H1 (cell line): ENCODE data around the gene PLA2G10. TPM values are rescaled to one million over a fixed set of nuclear protein-coding genes. Genes with fewer than 3 reads are reported as not detected.

Experiments used
- CTCF ChIA-PET: fragments of 300-600 bp; sonication (Branson Sonifier 250); formaldehyde crosslinking; loops from one replicate; lab custom pipeline; 2021; ENCODE audit not compliant: partially characterized antibody; lab: Charles Lee
- POLR2A ChIA-PET: fragments of 300-600 bp; sonication (Branson Sonifier 250); formaldehyde crosslinking; loops from one replicate; lab custom pipeline; 2021; ENCODE audit warnings: inconsistent platforms; ENCODE audit not compliant: partially characterized antibody; lab: Charles Lee
- DNase-seq, 2 experiments: peaks; one replicate each; pipeline versions ENCODE4 v3.0.0 to v3.0.0-alpha.2; 2010 to 2022; ENCODE audit warnings: low spot score in 2 of 2, low read depth in 1 of 2, mixed read lengths in 1 of 2
- FAIRE-seq: peaks from 2 replicates; lab custom pipeline; 2011; peaks lifted over from hg19 to GRCh38; lab: Jason Lieb, UNC
- H2AFZ ChIP-seq: 2 replicates; pipeline ENCODE4 v1.8.1; 2012; ENCODE audit warnings: low read length, inconsistent platforms
- H2AK5ac ChIP-seq: 2 replicates; pipeline ENCODE4 v1.6.1; 2013; ENCODE audit warnings: low read depth, low read length
- H2BK120ac ChIP-seq: replicated peaks from 2 replicates; pipeline ENCODE3; 2013; ENCODE audit warnings: low read depth, low read length, inconsistent platforms
- H2BK12ac ChIP-seq: 2 replicates; pipeline ENCODE4 v1.6.1; 2013; ENCODE audit warnings: low read depth, low read length
- H2BK15ac ChIP-seq: 2 replicates; pipeline ENCODE4 v1.6.1; 2013; ENCODE audit warnings: low read length
- H2BK20ac ChIP-seq: 2 replicates; pipeline ENCODE4 v1.6.1; 2013; ENCODE audit warnings: low read length
- H2BK5ac ChIP-seq: 2 replicates; pipeline ENCODE4 v1.6.1; 2013; ENCODE audit warnings: low read depth, low read length
- H3K14ac ChIP-seq: 2 replicates; pipeline ENCODE4 v1.6.1; 2013; ENCODE audit warnings: inconsistent platforms; ENCODE audit not compliant: insufficient read length
- H3K18ac ChIP-seq: 2 replicates; pipeline ENCODE4 v1.6.1; 2013; ENCODE audit warnings: low read length; ENCODE audit errors: extremely low read depth
- H3K23ac ChIP-seq: 2 replicates; pipeline ENCODE4 v1.6.1; 2013; ENCODE audit warnings: inconsistent platforms; ENCODE audit not compliant: insufficient read length
- H3K23me2 ChIP-seq: 2 replicates; pipeline ENCODE4 v1.6.1; 2013; ENCODE audit warnings: low read depth, low read length
- H3K27ac ChIP-seq: 2 replicates; pipeline ENCODE4 v1.6.1; 2011; ENCODE audit warnings: low read depth, low read length, inconsistent platforms
- H3K27me3 ChIP-seq, 4 experiments: replicated peaks in 1 of 4; 1 replicate in 1 of 4; 2 replicates in 3 of 4; pipeline versions ENCODE4 v1.6.1 to v1.8.1; 2011 to 2013; ENCODE audit warnings: low read length in 3 of 4, mild to moderate bottlenecking in 3 of 4, inconsistent platforms in 2 of 4, mixed read lengths in 2 of 4, moderate library complexity in 1 of 4; ENCODE audit not compliant: control insufficient read depth in 3 of 4, insufficient read depth in 3 of 4; ENCODE audit errors: extremely low read depth in 1 of 4
- H3K36me3 ChIP-seq, 4 experiments: 2 replicates each; pipeline versions ENCODE4 v1.6.1 to v1.8.1; 2011 to 2013; ENCODE audit warnings: mild to moderate bottlenecking in 4 of 4, low read length in 3 of 4, moderate library complexity in 2 of 4, control low read depth in 1 of 4, inconsistent platforms in 1 of 4; ENCODE audit not compliant: insufficient read depth in 4 of 4, control insufficient read depth in 2 of 4
- H3K4ac ChIP-seq: replicated peaks from 2 replicates; pipeline ENCODE3; 2013; ENCODE audit warnings: low read length, low read depth, mixed read lengths, inconsistent platforms; ENCODE audit not compliant: insufficient read length
- H3K4me1 ChIP-seq, 4 experiments: replicated peaks in 1 of 4; 1 replicate in 1 of 4; 2 replicates in 3 of 4; pipeline versions ENCODE4 v1.6.1 to v1.8.1; 2011 to 2013; ENCODE audit warnings: low read length in 3 of 4, inconsistent platforms in 2 of 4, mixed read lengths in 1 of 4; ENCODE audit not compliant: insufficient read depth in 4 of 4, control insufficient read depth in 3 of 4
- H3K4me2 ChIP-seq, 2 experiments: 2 replicates each; pipeline versions ENCODE4 v1.6.1 to v1.8.1; 2011 to 2013; ENCODE audit warnings: low read depth in 2 of 2, low read length in 2 of 2, control low read depth in 1 of 2, inconsistent platforms in 1 of 2, mild to moderate bottlenecking in 1 of 2; ENCODE audit not compliant: insufficient read depth in 1 of 2
- H3K4me3 ChIP-seq, 4 experiments: fragments of 200-600, 300-600 bp in 1 of 4; sonication (generic), shearing (Covaris generic), sonication (Bioruptor Twin) in 1 of 4; 2 replicates each; pipeline versions ENCODE4 v1.5.1 to v1.8.1; 2011 to 2016; ENCODE audit warnings: low read length in 4 of 4, low read depth in 3 of 4, control low read depth in 2 of 4, inconsistent platforms in 2 of 4, mild to moderate bottlenecking in 2 of 4, mixed read lengths in 1 of 4, moderate library complexity in 1 of 4; ENCODE audit not compliant: insufficient read depth in 2 of 4; ENCODE audit errors: extremely low read depth in 1 of 4
- H3K56ac ChIP-seq: replicated peaks from 2 replicates; pipeline ENCODE3; 2013; ENCODE audit warnings: low read depth, mild to moderate bottlenecking, mixed read lengths, low read length, inconsistent platforms; ENCODE audit not compliant: insufficient read length
- H3K79me1 ChIP-seq: 2 replicates; pipeline ENCODE4 v1.6.1; 2013; ENCODE audit warnings: low read depth, low read length, control low read depth
- H3K79me2 ChIP-seq, 2 experiments: 2 replicates each; pipeline versions ENCODE4 v1.6.1 to v1.8.1; 2012 to 2013; ENCODE audit warnings: low read length in 2 of 2, mild to moderate bottlenecking in 2 of 2, inconsistent platforms in 1 of 2; ENCODE audit not compliant: insufficient read depth in 2 of 2, control insufficient read depth in 1 of 2
- H3K9ac ChIP-seq, 4 experiments: replicated peaks in 1 of 4; 1 replicate in 1 of 4; 2 replicates in 3 of 4; pipeline versions ENCODE4 v1.6.1 to v1.8.1; 2011 to 2013; ENCODE audit warnings: low read depth in 3 of 4, low read length in 3 of 4, control low read depth in 2 of 4, mild to moderate bottlenecking in 2 of 4, moderate library complexity in 2 of 4, inconsistent platforms in 1 of 4; ENCODE audit errors: extremely low read depth in 1 of 4
- H3K9me3 ChIP-seq, 2 experiments: 2 replicates each; pipeline versions ENCODE4 v1.6.1 to v1.8.1; 2012 to 2013; ENCODE audit warnings: mild to moderate bottlenecking in 2 of 2, moderate library complexity in 2 of 2, control low read depth in 1 of 2, inconsistent platforms in 1 of 2, low read depth in 1 of 2, low read length in 1 of 2, mixed read lengths in 1 of 2; ENCODE audit not compliant: insufficient read depth in 2 of 2
- H4K20me1 ChIP-seq, 2 experiments: replicated peaks in 1 of 2; 2 replicates each; pipeline versions ENCODE3 to v1.8.1; 2011 to 2013; ENCODE audit warnings: inconsistent platforms in 2 of 2, low read length in 2 of 2, mild to moderate bottlenecking in 1 of 2; ENCODE audit not compliant: insufficient read depth in 2 of 2, control insufficient read depth in 1 of 2
- H4K5ac ChIP-seq: 2 replicates; pipeline ENCODE4 v1.6.1; 2013; ENCODE audit warnings: low read length, low read depth, mixed read lengths, inconsistent platforms; ENCODE audit not compliant: insufficient read length
- H4K8ac ChIP-seq: 2 replicates; pipeline ENCODE4 v1.8.0; 2013; ENCODE audit warnings: mild to moderate bottlenecking, moderate library complexity, low read length, inconsistent platforms; ENCODE audit not compliant: insufficient read depth; ENCODE audit errors: extremely low read depth
- H4K91ac ChIP-seq: replicated peaks from 2 replicates; pipeline ENCODE3; 2013; ENCODE audit warnings: low read length, mixed read lengths, inconsistent platforms; ENCODE audit not compliant: insufficient read length
- EGR1 ChIP-seq: IDR thresholded peaks from 2 replicates; pipeline ENCODE4 v1.6.1; 2011; ENCODE audit warnings: low read depth, low read length, borderline replicate concordance
- HDAC2 ChIP-seq, 2 experiments: fragments of 300-600 bp in 1 of 2; sonication (generic) in 1 of 2; IDR thresholded peaks; 2 replicates each; pipeline ENCODE4 v1.6.1; 2011 to 2012; ENCODE audit warnings: low read depth in 2 of 2, low read length in 2 of 2, mild to moderate bottlenecking in 2 of 2, moderate library complexity in 2 of 2, borderline replicate concordance in 1 of 2, inconsistent platforms in 1 of 2
- JUN ChIP-seq: IDR thresholded peaks from 2 replicates; pipeline ENCODE4 v1.6.1; 2011; ENCODE audit warnings: low read depth, mild to moderate bottlenecking, improper control_type of control experiment, low read length
- KDM5A ChIP-seq: fragments of 200-600 bp; IDR thresholded peaks from 2 replicates; pipeline ENCODE4 v1.7.1; 2012; ENCODE audit warnings: mild to moderate bottlenecking, low read length, inconsistent platforms, mixed read lengths
- MAX ChIP-seq: IDR thresholded peaks from 2 replicates; pipeline ENCODE4 v1.6.1; 2012; ENCODE audit warnings: inconsistent platforms
- NANOG ChIP-seq: IDR thresholded peaks from 2 replicates; pipeline ENCODE4 v1.6.1; 2011; ENCODE audit warnings: low read length, low read depth, mild to moderate bottlenecking, inconsistent platforms; ENCODE audit not compliant: insufficient read depth, poor library complexity, severe bottlenecking
- RAD21 ChIP-seq, 2 experiments: IDR thresholded peaks in 1 of 2; conservative IDR thresholded peaks in 1 of 2; 2 replicates each; pipeline ENCODE4 v1.6.1; 2011; ENCODE audit warnings: low read depth in 2 of 2, low read length in 2 of 2, improper control_type of control experiment in 1 of 2, inconsistent platforms in 1 of 2, mild to moderate bottlenecking in 1 of 2, moderate library complexity in 1 of 2
- SAP30 ChIP-seq: fragments of 300-600 bp; sonication (generic); IDR thresholded peaks from 2 replicates; pipeline ENCODE4 v1.7.1; 2012; ENCODE audit warnings: low read length, moderate library complexity, mild to moderate bottlenecking, inconsistent platforms; ENCODE audit not compliant: insufficient read depth, insufficient replicate concordance
- SIN3A ChIP-seq, 2 experiments: IDR thresholded peaks in 1 of 2; conservative IDR thresholded peaks in 1 of 2; 2 replicates each; pipeline ENCODE4 v1.6.1; 2011 to 2012; ENCODE audit warnings: low read length in 2 of 2, improper control_type of control experiment in 1 of 2, low read depth in 1 of 2, mild to moderate bottlenecking in 1 of 2
- SIRT6 ChIP-seq: IDR thresholded peaks from one replicate; pipeline ENCODE4 v1.7.1; 2012; ENCODE audit warnings: low read length, inconsistent platforms
- TAF1 ChIP-seq: IDR thresholded peaks from 2 replicates; pipeline ENCODE4 v1.6.1; 2011; ENCODE audit warnings: mild to moderate bottlenecking, low read depth, low read length
- TBP ChIP-seq: IDR thresholded peaks from 2 replicates; pipeline ENCODE4 v1.6.1; 2011; ENCODE audit warnings: low read depth, low read length, improper control_type of control experiment
- YY1 ChIP-seq: IDR thresholded peaks from 2 replicates; pipeline ENCODE4 v1.6.1; 2011; ENCODE audit warnings: low read depth, mild to moderate bottlenecking, low read length
- ZNF274 ChIP-seq: IDR thresholded peaks from 2 replicates; pipeline ENCODE4 v1.7.0; 2012; ENCODE audit warnings: low read length, borderline replicate concordance; ENCODE audit errors: extremely low read depth
- WGBS, 2 experiments: shearing (Covaris generic) in 1 of 2; methylation state at CpG; one replicate each; pipeline versions ENCODE4 v1.1.6 to v1.1.7; 2013 to 2015; ENCODE audit warnings: low lambda C conversion rate in 2 of 2, mixed read lengths in 2 of 2, inconsistent platforms in 1 of 2, low coverage in 1 of 2, missing lambda C conversion rate in 1 of 2; ENCODE audit not compliant: insufficient replicate concordance in 2 of 2, insufficient coverage in 1 of 2, insufficient read length in 1 of 2; ENCODE audit errors: extremely low coverage in 1 of 2, missing lambda C conversion rate in 1 of 2; 5-methylcytosine and 5-hydroxymethylcytosine counted together
- polyA plus RNA-seq, 7 experiments: library from polyadenylated mRNA; depleted of rRNA in 3 of 7; stranded (reverse) in 5 of 7; unstranded in 2 of 7; fragments of >200 nt in 5 of 7; fragments of 200-250 nt in 2 of 7; gene quantifications; 1 replicate in 5 of 7; 2 replicates in 1 of 7; 4 replicates in 1 of 7; pipeline versions ENCODE4 v1.2.1 to v1.2.3, GENCODE V29; 2011 to 2013; ENCODE audit warnings: missing spikeins in 2 of 7, mixed read lengths in 2 of 7
- total RNA-seq: library from RNA; stranded (reverse); fragmentation: NEBNext Ultra II Directional; extraction: Animal tissue kit (Norgen Biotek cat#: 25700); gene quantifications from 2 replicates; pipeline ENCODE4 v1.2.1, GENCODE V29; 2021

PLA2G10 gene
- total and polyA plus RNA-seq, 2 of the 8 experiments (the other 6 are each of a cell fraction or from before 2014, with no cell fraction given), result 0.60 to 2.2 TPM

- H4K5ac ChIP-seq, result no peak overlapping the region
- H3K4me2 ChIP-seq, result no peak overlapping the region
- WGBS, 2 experiments, result 79 to 100% methylated on average over 1 to 5 of the region's 5 CpGs
- no peak overlapping the region for H3K27ac ChIP-seq
- no peak overlapping the region for H3K4ac ChIP-seq
- ChIA-PET POLR2A (no interaction called here), CTCF (interaction anchor here (1.2 kb wide), 1 partner anchor 10 kb away, joined by 3 read pairs; no protein-coding TSS in a partner anchor)
- H3K23me2 ChIP-seq, result peaks cover 4% of the 10 kb centered on the region; the same call in 1 of the 2 replicates
- H2AK5ac ChIP-seq, result no peak overlapping the region
- no peaks in the 10 kb centered on the region for H3K27me3 ChIP-seq
- no peak overlapping the region for H2BK15ac ChIP-seq
- no peak overlapping the region for H2AFZ ChIP-seq
- H3K9ac ChIP-seq, result no peak overlapping the region
- FAIRE-seq, result no peak
- no peak overlapping the region for H3K18ac ChIP-seq
- H3K4me3 ChIP-seq, result no peak overlapping the region
- DNase-seq, result no peak
- no peak overlapping the region for H3K14ac ChIP-seq
- no peaks in the 10 kb centered on the region for H3K4me1 ChIP-seq
- peak overlapping the region; percentile 59 for H3K56ac ChIP-seq
- no peaks in the 10 kb centered on the region for H3K9me3 ChIP-seq
- H3K36me3 ChIP-seq, result no peaks in the 10 kb centered on the region
- H2BK120ac ChIP-seq, result no peak overlapping the region
- no peaks in the 10 kb centered on the region for H4K20me1 ChIP-seq
- no peak overlapping the region for H4K8ac ChIP-seq
- no peak overlapping the region for H2BK5ac ChIP-seq
- H3K79me2 ChIP-seq, result no peaks in the 10 kb centered on the region
- no peak overlapping the region for H4K91ac ChIP-seq
- no peak overlapping the region for H3K23ac ChIP-seq
- H2BK12ac ChIP-seq, result no peak overlapping the region
- no peak overlapping the region for H2BK20ac ChIP-seq
- no peaks in the 10 kb centered on the region for H3K79me1 ChIP-seq
- TF ChIP-seq HDAC2 (IDR thresholded peaks at IDR 0.05; ENCODE audit: borderline replicate concordance in 1 of 2, low read depth in 2 of 2, low read length in 2 of 2), result no peak
- no peak for TF ChIP-seq MAX
- no peak for TF ChIP-seq TBP
- TF ChIP-seq EGR1, result no peak
- TF ChIP-seq TAF1, result no peak
- no peak for TF ChIP-seq RAD21 (IDR thresholded peaks at IDR 0.05 in 1 of 2, conservative IDR thresholded peaks at IDR 0.05 in 1 of 2; ENCODE audit: low read depth in 2 of 2, low read length in 2 of 2)
- TF ChIP-seq KDM5A, result no peak
- TF ChIP-seq SIN3A (conservative IDR thresholded peaks at IDR 0.05 in 1 of 2, IDR thresholded peaks at IDR 0.05 in 1 of 2; ENCODE audit: low read depth in 1 of 2, low read length in 2 of 2), result no peak
- TF ChIP-seq ZNF274, result no peak
- TF ChIP-seq NANOG, result no peak
- no peak for TF ChIP-seq SAP30
- no peak for TF ChIP-seq SIRT6
- TF ChIP-seq JUN, result no peak
- TF ChIP-seq YY1, result no peak
Observed at GRCh38 chr16:14677627-14678026, 16.5 kb downstream of the PLA2G10 start.
